Trophoblast cell (in vitro differentiated cells and primary cell): ENCODE measurements around the gene DTNBP1.

ENCODE experiments used
- DNase-seq, 2 donors: peaks; one replicate each; pipeline ENCODE4 v3.0.0-alpha.2; 2016
- H2AFZ ChIP-seq: 2 replicates; pipeline ENCODE4 v1.6.1; 2013; ENCODE audit warnings: low read length, moderate library complexity, mild to moderate bottlenecking; ENCODE audit not compliant: insufficient read depth, poor library complexity
- H2AK5ac ChIP-seq: 2 replicates; pipeline ENCODE4 v1.6.1; 2013; ENCODE audit warnings: mild to moderate bottlenecking, low read length
- H2BK120ac ChIP-seq: 2 replicates; pipeline ENCODE4 v1.6.1; 2013; ENCODE audit warnings: low read length, mild to moderate bottlenecking, moderate library complexity; ENCODE audit not compliant: insufficient read depth, poor library complexity
- H2BK12ac ChIP-seq: 2 replicates; pipeline ENCODE4 v1.6.1; 2013; ENCODE audit warnings: mild to moderate bottlenecking, low read length, moderate library complexity
- H2BK5ac ChIP-seq: 2 replicates; pipeline ENCODE4 v1.6.1; 2013; ENCODE audit warnings: low read length, low read depth, moderate library complexity, mild to moderate bottlenecking; ENCODE audit not compliant: poor library complexity
- H3K14ac ChIP-seq: 2 replicates; pipeline ENCODE4 v1.6.1; 2013; ENCODE audit warnings: mild to moderate bottlenecking, low read length
- H3K18ac ChIP-seq: 2 replicates; pipeline ENCODE4 v1.6.1; 2013; ENCODE audit warnings: mild to moderate bottlenecking, low read length
- H3K23ac ChIP-seq: 2 replicates; pipeline ENCODE4 v1.6.1; 2013; ENCODE audit warnings: low read length
- H3K27ac ChIP-seq: 2 replicates; pipeline ENCODE4 v1.5.1; 2013; ENCODE audit warnings: low read depth, mild to moderate bottlenecking, inconsistent platforms, low read length, moderate library complexity
- H3K27me3 ChIP-seq: 2 replicates; pipeline ENCODE4 v1.6.1; 2013; ENCODE audit warnings: inconsistent platforms, mild to moderate bottlenecking, low read length, moderate library complexity; ENCODE audit not compliant: insufficient read depth
- H3K36me3 ChIP-seq, 2 experiments: 1 replicate in 1 of 2; 2 replicates in 1 of 2; pipeline ENCODE4 v1.6.1; 2013; ENCODE audit warnings: low read length in 2 of 2, mild to moderate bottlenecking in 2 of 2, moderate library complexity in 1 of 2; ENCODE audit not compliant: insufficient read depth in 2 of 2, control insufficient read depth in 1 of 2
- H3K4ac ChIP-seq: 2 replicates; pipeline ENCODE4 v1.6.1; 2013; ENCODE audit warnings: low read depth, mild to moderate bottlenecking, low read length, moderate library complexity
- H3K4me1 ChIP-seq, 2 experiments: 1 replicate in 1 of 2; 2 replicates in 1 of 2; pipeline ENCODE4 v1.6.1; 2013; ENCODE audit warnings: low read length in 2 of 2, mild to moderate bottlenecking in 2 of 2, moderate library complexity in 1 of 2; ENCODE audit not compliant: insufficient read depth in 2 of 2, control insufficient read depth in 1 of 2
- H3K4me2 ChIP-seq: 2 replicates; pipeline ENCODE4 v1.6.1; 2013; ENCODE audit warnings: inconsistent platforms, mild to moderate bottlenecking, low read length, moderate library complexity
- H3K4me3 ChIP-seq: 2 replicates; pipeline ENCODE4 v1.5.1; 2013; ENCODE audit warnings: mild to moderate bottlenecking, low read depth, low read length, inconsistent platforms
- H3K79me1 ChIP-seq: one replicate; pipeline ENCODE4 v1.6.1; 2013; ENCODE audit warnings: low read length
- H3K79me2 ChIP-seq: 2 replicates; pipeline ENCODE4 v1.6.1; 2013; ENCODE audit warnings: low read length, mild to moderate bottlenecking; ENCODE audit not compliant: control insufficient read depth, insufficient read depth, poor library complexity
- H3K9ac ChIP-seq: 2 replicates; pipeline ENCODE4 v1.6.1; 2013; ENCODE audit warnings: mild to moderate bottlenecking, low read length
- H3K9me3 ChIP-seq: 2 replicates; pipeline ENCODE4 v1.6.1; 2013; ENCODE audit warnings: low read depth, mild to moderate bottlenecking, control low read depth, inconsistent platforms, low read length; ENCODE audit not compliant: insufficient read depth
- H4K12ac ChIP-seq: 2 replicates; pipeline ENCODE4 v1.6.1; 2013; ENCODE audit warnings: low read depth, mild to moderate bottlenecking, low read length, moderate library complexity
- H4K8ac ChIP-seq: 2 replicates; pipeline ENCODE4 v1.6.1; 2013; ENCODE audit warnings: low read depth, mild to moderate bottlenecking, low read length, moderate library complexity
- H4K91ac ChIP-seq: one replicate; pipeline ENCODE4 v1.6.1; 2013; ENCODE audit warnings: low read depth, mild to moderate bottlenecking, low read length, moderate library complexity
- WGBS: extraction: QIAGEN DNeasy Blood & Tissue Kit; methylation state at CpG from one replicate; pipeline ENCODE4 v1.1.7; 2013; ENCODE audit warnings: missing lambda C conversion rate; ENCODE audit not compliant: insufficient read length, insufficient coverage; ENCODE audit errors: extremely low coverage; 5-methylcytosine and 5-hydroxymethylcytosine counted together

DTNBP1 gene

GRCh38 chr6:15630202-15630601 lies 32.6 kb downstream of the DTNBP1 start:
- Histone ChIP-seq H3K79me2 (no peaks in the 10 kb centered on the region), H3K79me1 (no peaks in the 10 kb centered on the region), H3K36me3 (peaks cover 3% of the 10 kb centered on the region in 2 experiments), H3K27ac (no peak overlapping the region), H2BK12ac (no peak overlapping the region), H3K4me3 (no peak overlapping the region), H3K4me1 (no peaks in the 10 kb centered on the region), H3K23ac (no peak overlapping the region), H2BK120ac (no peak overlapping the region), H3K27me3 (no peaks in the 10 kb centered on the region), H3K9me3 (no peaks in the 10 kb centered on the region), H3K4ac (no peak overlapping the region), H2AK5ac (no peak overlapping the region), H3K9ac (no peak overlapping the region), H2BK5ac (no peak overlapping the region), H4K8ac (no peak overlapping the region), H2AFZ (no peak overlapping the region), H4K12ac (no peak overlapping the region), H3K4me2 (no peak overlapping the region), H3K14ac (no peak overlapping the region), H3K18ac (no peak overlapping the region), H4K91ac (no peak overlapping the region)
- no peak for DNase-seq
- no CpG with 5 or more reads among the region's 1 CpG for WGBS

GRCh38 chr6:15629487-15629886 lies 33.3 kb downstream of the DTNBP1 start:
- Histone ChIP-seq H3K4ac (no peak overlapping the region), H4K91ac (no peak overlapping the region), H3K4me3 (no peak overlapping the region), H3K27ac (no peak overlapping the region), H2BK120ac (no peak overlapping the region), H3K9ac (no peak overlapping the region), H3K18ac (no peak overlapping the region), H2AFZ (no peak overlapping the region), H4K12ac (no peak overlapping the region), H3K79me1 (no peaks in the 10 kb centered on the region), H3K14ac (no peak overlapping the region), H4K8ac (no peak overlapping the region), H3K27me3 (no peaks in the 10 kb centered on the region), H2BK5ac (no peak overlapping the region), H3K36me3 (peaks cover 3% of the 10 kb centered on the region in 2 experiments), H3K23ac (no peak overlapping the region), H3K9me3 (no peaks in the 10 kb centered on the region), H2AK5ac (no peak overlapping the region), H2BK12ac (no peak overlapping the region), H3K79me2 (no peaks in the 10 kb centered on the region), H3K4me2 (no peak overlapping the region), H3K4me1 (no peaks in the 10 kb centered on the region)
- DNase-seq = no peak

- Histone ChIP-seq H3K36me3 (peaks cover 3 to 5% of the 10 kb centered on the region in 2 experiments), H2AK5ac (no peak overlapping the region), H4K12ac (no peak overlapping the region), H3K27me3 (no peaks in the 10 kb centered on the region), H2BK12ac (no peak overlapping the region), H3K79me2 (no peaks in the 10 kb centered on the region), H3K4ac (no peak overlapping the region), H2AFZ (no peak overlapping the region), H4K91ac (no peak overlapping the region), H3K4me3 (no peak overlapping the region), H3K4me2 (no peak overlapping the region), H3K4me1 (no peaks in the 10 kb centered on the region), H3K9ac (no peak overlapping the region), H3K18ac (no peak overlapping the region), H2BK120ac (no peak overlapping the region), H3K14ac (no peak overlapping the region), H4K8ac (no peak overlapping the region), H2BK5ac (no peak overlapping the region), H3K27ac (no peak overlapping the region), H3K23ac (no peak overlapping the region), H3K9me3 (no peaks in the 10 kb centered on the region), H3K79me1 (no peaks in the 10 kb centered on the region)
- WGBS = no CpG with 5 or more reads among the region's 7 CpGs
- peak in 1 of 2 donors; percentile 9 for DNase-seq
Observed at GRCh38 chr6:15628499-15629131, 34.2 kb downstream of the DTNBP1 start.

GRCh38 chr6:15627821-15628220 lies 35.0 kb downstream of the DTNBP1 start:
- Histone ChIP-seq H3K79me1 (no peaks in the 10 kb centered on the region), H3K27ac (no peak overlapping the region), H3K18ac (no peak overlapping the region), H3K4me2 (no peak overlapping the region), H3K9ac (no peak overlapping the region), H3K23ac (no peak overlapping the region), H3K79me2 (no peaks in the 10 kb centered on the region), H3K4me3 (no peak overlapping the region), H2BK12ac (no peak overlapping the region), H3K9me3 (no peaks in the 10 kb centered on the region), H2AFZ (no peak overlapping the region), H3K4me1 (no peaks in the 10 kb centered on the region), H4K12ac (no peak overlapping the region), H2AK5ac (no peak overlapping the region), H3K27me3 (no peaks in the 10 kb centered on the region), H4K91ac (no peak overlapping the region), H2BK5ac (no peak overlapping the region), H2BK120ac (no peak overlapping the region), H3K4ac (no peak overlapping the region), H3K36me3 (peaks cover 3 to 5% of the 10 kb centered on the region in 2 experiments), H4K8ac (no peak overlapping the region), H3K14ac (no peak overlapping the region)
- DNase-seq = no peak
- WGBS = no CpG with 5 or more reads among the region's 2 CpGs
